Measurements from ENCODE around the gene NUMBL. TPM values are rescaled to one million over a fixed set of nuclear protein-coding genes. Genes with fewer than 3 reads are reported as not detected.

Gene NUMBL
- total and polyA plus RNA-seq, 9 of the 15 experiments (the other 6 are each of a cell fraction or from before 2014, with no cell fraction given) = 0.39 to 38.6 (median 6.6) TPM

DNA sequence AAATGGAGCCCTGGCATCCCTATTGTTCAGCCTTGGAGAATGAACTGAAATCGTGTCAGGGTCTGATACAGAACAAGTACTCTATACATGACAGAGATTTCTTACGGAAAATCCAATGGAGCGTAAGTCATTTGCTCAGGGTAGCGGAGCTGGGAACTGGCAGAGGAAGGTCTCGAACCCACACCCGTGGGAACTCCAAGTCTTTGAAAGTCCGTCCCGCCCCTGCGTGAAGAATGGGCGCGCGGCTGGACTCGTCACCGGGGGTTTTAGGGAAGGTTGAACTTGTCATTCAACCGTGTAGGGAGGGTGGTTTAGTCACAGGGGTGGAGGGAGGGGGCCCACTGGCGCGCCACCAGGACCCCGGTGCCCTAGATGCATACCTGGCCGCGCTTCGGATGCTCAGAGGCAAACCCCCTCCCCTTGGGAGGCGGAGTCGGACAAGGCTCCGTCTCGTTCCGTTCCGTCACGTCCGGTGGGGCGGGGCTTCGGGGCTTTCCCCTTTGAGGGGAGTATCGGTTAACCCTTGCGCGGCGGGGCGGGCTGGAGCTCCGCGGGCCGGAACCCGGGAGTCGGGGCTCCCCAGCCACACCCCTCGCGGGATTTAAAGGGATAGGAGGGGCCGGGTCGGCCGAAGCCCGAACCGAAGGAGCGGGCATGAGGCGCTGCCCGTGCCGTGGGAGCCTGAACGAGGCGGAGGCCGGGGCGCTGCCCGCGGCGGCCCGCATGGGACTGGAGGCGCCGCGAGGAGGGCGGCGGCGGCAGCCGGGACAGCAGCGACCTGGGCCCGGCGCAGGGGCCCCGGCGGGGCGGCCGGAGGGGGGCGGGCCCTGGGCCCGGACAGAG, 26.3 kb upstream of the NUMBL start, which contains the start of the genes COQ8B and ITPKC (continued):
- TF ChIP-seq CHD7 (IDR thresholded peaks at IDR 0.05; ENCODE audit: low read depth, low read length) (no peak), POLR2A (conservative IDR thresholded peaks at IDR 0.05) (peak; percentile 77), ELK3 (CRISPR knock-in tag; IDR thresholded peaks at IDR 0.05) (no peak), HSF4 (CRISPR knock-in tag; IDR thresholded peaks at IDR 0.05; ENCODE audit: borderline replicate concordance) (no peak), MAX (CRISPR knock-in tag; IDR thresholded peaks at IDR 0.05) (peak; percentile 38; the same call in 1 of the 2 replicates), CTCFL (IDR thresholded peaks at IDR 0.05; ENCODE audit: borderline replicate concordance, insufficient read depth, low read depth, low read length, poor library complexity, severe bottlenecking) (no peak), SP1 (CRISPR knock-in tag; IDR thresholded peaks at IDR 0.05) (peak; percentile 89), ZNF584 (CRISPR knock-in tag; IDR thresholded peaks at IDR 0.05; ENCODE audit: low read depth) (no peak), HMGN3 (IDR thresholded peaks at IDR 0.05; ENCODE audit: borderline replicate concordance, extremely low read depth, insufficient read length, low read depth, low read length) (no peak), MEF2A (IDR thresholded peaks at IDR 0.05; ENCODE audit: control insufficient read depth, low read depth, low read length) (no peak), ZC3H4 (CRISPR knock-in tag; IDR thresholded peaks at IDR 0.05; ENCODE audit: borderline replicate concordance) (no peak)

Data from K562 (cell line).